Measurements from ENCODE around the gene SLC25A2.

Gene SLC25A2

DNA sequence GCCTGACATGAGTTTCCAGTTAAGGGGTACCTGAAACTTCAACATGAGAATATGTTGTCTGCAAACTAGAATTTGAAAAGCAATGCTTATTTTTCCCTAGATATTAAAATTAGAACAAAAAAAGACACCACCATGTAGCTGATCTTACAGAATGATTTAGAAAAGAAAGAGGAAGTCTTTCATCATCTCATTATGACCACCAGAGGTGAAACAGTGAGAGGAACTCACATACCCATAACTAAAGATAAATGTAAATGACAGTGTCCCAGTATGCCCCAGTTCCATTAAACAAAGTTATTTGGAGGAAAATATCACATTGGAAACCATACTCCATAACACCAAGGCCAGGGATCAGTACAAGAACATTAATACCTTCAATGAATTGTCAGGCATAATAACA lies 9.9 kb upstream of the SLC25A2 start:
- no peak for DNase-seq

DNA sequence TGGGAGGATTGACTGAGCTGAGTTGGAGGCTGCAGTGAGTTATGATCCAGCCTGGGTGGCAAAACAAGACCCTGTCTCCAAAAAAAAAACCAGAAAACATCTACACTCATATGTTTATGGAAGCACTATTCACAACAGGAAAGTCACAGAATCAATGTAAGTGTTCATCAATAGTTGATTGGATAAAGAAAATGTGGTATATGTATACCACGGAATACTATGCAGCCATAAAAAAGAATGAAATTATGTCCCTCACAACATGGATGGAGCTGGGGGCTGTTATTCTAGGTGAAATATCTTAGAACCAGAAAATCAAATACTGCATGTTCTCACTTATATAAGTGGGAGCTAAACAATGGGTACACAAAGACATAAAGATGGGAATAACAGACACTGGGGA lies 2.8 kb upstream of the SLC25A2 start:
- DNase-seq: no peak

DNA sequence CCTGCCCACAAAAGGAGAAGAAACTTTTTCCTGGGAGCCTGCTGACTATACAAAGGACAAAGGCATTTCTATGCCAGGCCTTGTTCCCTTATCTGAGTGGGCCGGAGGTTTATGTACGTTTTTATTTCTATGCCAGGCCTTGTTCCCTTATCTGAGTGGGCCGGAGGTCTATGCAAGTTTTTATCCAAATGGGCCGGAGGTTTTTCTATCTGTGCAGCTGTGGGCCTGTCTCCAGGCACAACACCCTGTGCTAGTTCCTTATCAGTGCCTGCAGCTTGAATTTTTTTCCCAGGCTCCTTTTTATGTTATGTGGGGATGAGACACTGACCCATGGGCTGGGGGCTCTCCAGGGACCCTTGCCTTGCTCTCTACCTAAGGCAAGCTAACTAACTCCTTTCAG lies 5.5 kb downstream of the SLC25A2 start:
- DNase-seq: no peak

DNA sequence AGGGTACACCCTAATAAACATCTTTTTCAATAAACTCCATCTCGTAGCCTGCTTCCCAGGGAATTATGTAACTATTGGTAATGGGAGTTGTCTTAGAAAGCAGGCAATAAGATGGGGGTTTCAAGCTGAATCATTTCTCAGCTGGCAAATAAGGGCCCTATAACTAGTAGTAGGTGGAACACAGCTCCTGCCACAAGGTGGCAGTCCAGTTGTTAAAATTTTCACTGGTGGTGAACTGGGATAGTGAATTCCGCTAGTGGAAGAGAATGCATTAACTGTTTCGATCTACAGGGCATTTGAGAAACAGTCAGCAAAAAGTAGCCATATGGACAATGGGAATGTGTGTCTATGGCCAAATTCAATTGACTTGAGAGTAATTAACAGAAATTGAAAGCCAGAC lies 30.9 kb downstream of the SLC25A2 start:
- no peak for DNase-seq

DNA sequence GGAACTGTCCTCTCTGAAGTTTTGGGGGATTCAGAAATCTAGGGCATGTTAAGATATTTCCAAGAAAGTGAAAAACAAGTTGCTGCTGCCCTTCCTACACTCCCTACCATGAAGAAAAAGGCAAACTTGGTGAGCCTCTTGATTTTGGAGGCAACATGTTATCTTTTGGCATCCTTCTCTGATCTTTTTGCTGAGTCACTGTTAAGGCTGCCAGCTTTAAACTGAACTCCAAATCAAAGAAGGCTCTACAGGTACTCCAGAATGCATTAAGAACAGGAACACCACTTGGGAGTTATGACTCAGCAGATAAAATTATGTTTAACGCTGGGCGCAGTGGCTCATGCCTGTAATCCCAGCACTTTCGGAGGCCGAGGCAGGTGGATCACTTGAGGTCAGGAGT lies 34.7 kb downstream of the SLC25A2 start:
- no peak for DNase-seq

DNA sequence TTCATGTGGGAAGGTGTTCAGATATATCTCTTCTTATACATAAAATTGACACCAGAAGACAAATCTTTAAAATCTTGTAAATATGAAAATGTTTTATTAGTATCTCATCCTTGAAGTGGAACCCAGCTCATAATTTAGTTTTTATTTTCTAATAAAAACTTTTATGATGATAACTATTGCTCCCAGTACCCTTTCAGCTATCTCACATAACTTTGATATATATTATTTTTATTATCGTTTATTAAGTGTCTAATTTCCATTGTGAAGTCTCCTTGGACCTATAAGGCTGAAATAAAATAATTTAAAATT lies 42.7 kb downstream of the SLC25A2 start:
- DNase-seq: no peak

DNA sequence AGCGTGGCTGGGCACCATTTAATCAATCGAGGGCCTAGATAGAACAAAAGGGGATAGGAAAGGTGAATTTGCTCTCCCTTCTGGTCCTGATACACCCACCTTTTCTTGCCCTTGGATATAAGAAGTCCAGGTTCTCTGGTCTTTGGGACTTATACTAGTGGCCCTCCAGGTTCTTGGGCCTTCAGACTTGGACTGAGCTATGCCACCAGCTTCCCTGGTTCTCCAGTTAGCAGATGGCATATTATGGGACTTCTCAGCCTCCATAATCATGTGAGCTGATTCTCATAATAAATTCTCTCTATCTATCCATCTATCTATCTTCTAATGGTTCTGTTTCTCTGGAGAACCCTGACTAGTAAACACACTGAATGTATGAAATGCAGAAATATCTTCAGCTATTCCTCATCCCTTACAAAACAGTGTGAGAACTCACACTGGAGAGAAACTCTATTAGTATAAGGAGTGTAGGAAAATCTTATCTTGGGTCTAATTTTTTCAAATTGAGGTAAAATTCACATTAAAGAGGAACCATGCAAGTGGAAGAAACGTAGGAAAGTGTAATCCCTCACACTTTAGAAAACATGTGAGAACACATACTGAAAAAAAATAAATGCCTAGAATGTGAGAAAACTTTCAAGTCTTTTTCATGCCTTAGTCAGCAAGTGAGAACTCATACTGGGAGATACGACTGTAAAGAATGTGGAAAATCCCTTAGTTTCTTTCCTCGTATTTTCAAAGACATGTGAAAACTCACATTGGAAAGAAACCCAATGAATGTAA lies 43.2 kb downstream of the SLC25A2 start:
- no peak for DNase-seq

DNA sequence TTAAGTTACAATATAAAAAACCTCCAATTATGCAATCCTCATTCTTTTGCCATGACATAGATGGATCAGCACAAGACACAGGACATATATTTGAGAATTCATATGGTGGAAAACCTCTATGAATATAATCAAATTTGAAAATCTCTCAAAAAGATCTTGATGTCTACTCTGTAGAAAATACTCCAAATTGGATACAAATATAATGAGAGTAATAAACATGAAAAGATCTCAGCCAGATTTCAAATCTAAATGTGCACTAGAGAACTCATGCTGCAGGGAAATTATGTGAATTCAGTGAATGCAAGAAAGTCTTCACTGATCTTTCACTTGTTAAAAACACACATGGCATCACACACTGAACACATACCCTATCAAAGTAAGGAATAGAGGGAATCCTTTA lies 44.9 kb downstream of the SLC25A2 start:
- DNase-seq: no peak

DNA sequence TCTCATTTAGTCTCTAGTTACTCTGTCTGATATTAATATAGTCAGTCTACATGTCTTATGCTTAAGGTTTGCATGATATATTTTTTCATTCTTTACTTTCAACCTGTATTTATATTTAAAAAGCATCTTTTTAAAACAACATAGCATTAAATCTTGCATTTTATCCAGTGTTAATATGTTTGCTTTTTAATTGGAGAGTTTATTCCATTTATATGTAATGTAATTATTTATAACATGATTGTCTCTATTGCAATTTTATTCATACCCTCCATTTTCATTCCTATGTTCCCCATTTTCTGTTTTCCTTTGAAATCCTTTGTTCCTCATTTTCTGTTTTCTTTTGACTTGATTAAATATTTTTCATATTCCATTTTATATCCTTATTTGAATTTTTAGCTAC lies 45.4 kb downstream of the SLC25A2 start:
- DNase-seq: no peak
